ENCODE results near the gene ARHGAP33. TPM values are rescaled to one million over a fixed set of nuclear protein-coding genes. Genes with fewer than 3 reads are reported as not detected.

Gene ARHGAP33
- total RNA-seq, 1 experiment from 2014 or later, result 18.3 TPM

DNA sequence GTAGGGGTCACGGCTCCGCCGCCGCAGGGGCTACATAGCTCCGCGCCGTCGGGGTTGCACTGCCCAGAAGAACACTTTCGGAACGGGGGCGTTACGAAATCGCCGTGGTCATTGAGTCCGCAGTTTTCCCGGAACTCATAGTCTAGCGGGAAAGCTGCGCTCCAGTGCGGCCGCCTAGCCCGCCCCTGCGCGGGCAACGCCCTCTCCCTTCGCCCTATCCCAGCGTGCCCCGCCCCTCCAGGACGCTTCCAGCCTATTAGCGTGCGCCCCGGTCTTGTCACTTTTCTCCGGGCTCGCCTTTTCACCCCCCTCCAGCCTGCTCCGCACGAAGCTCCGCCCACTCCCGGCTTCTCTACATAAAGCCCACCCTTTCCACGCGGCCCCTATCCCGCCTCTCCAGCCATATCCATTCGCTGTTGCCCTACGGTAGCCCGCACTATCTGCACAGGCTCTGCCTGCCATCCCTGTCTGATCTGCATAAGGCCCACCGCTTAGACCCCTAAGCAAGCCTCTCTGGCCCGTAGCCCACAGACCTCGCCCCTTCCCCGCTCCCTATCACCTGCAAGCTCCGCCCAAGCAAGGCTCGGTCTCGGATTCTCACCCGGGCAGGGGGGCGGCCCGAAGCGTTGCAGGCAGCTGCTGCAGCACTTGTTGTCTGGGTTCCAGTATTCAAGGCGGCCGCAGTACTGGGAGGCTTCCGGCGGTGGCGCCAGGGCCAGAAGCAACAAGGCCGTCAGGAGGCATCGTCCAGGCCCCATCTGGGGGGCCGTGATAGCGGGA lies 34.8 kb upstream of the ARHGAP33 start:
- Mint-ChIP-seq H3K27me3 (ENCODE audit: insufficient read depth, unreplicated experiment) (no peaks in the 10 kb centered on the region), H3K4me1 (ENCODE audit: low read depth, unreplicated experiment) (peaks cover 11% of the 10 kb centered on the region), H3K27ac (ENCODE audit: unreplicated experiment) (peak overlapping the region; percentile 87), H3K4me3 (ENCODE audit: unreplicated experiment) (peak overlapping the region; percentile 97), H3K9me3 (ENCODE audit: unreplicated experiment) (no peaks in the 10 kb centered on the region), H3K36me3 (ENCODE audit: insufficient read depth, unreplicated experiment) (peaks cover 75% of the 10 kb centered on the region)
- TF ChIP-seq, protein P1, sequence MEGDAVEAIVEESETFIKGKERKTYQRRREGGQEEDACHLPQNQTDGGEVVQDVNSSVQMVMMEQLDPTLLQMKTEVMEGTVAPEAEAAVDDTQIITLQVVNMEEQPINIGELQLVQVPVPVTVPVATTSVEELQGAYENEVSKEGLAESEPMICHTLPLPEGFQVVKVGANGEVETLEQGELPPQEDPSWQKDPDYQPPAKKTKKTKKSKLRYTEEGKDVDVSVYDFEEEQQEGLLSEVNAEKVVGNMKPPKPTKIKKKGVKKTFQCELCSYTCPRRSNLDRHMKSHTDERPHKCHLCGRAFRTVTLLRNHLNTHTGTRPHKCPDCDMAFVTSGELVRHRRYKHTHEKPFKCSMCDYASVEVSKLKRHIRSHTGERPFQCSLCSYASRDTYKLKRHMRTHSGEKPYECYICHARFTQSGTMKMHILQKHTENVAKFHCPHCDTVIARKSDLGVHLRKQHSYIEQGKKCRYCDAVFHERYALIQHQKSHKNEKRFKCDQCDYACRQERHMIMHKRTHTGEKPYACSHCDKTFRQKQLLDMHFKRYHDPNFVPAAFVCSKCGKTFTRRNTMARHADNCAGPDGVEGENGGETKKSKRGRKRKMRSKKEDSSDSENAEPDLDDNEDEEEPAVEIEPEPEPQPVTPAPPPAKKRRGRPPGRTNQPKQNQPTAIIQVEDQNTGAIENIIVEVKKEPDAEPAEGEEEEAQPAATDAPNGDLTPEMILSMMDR (IDR thresholded peaks at IDR 0.05; ENCODE audit: insufficient read depth in 1 of 2, low read depth in 1 of 2, low read length in 1 of 2, severe bottlenecking in 1 of 2, unreplicated experiment in 1 of 2), result peak; percentile 22 to 45
- no peaks in the 10 kb centered on the region for H3K9me3 ChIP-seq
- intact Hi-C loops (cut with micrococcal nuclease; ENCODE audit: unreplicated experiment), result loop anchor here (1.0 to 2.0 kb wide), 2 partner anchors 23 to 48 kb away; no protein-coding TSS in a partner anchor
- ChIA-PET CTCF (interaction anchor here (0.5 to 1.2 kb wide), 14 partner anchors 8 to 477 kb away, joined by 3 to 13 read pairs (median 4); partner anchors contain the start of gene LIN37), POLR2A (interaction anchor here (0.6 to 1.2 kb wide), 9 partner anchors 8 to 191 kb away, joined by 3 to 7 read pairs (median 4); partner anchors contain the start of genes COX6B1 and LIN37)
- H3K36me3 ChIP-seq (ENCODE audit: control insufficient read depth, insufficient read depth, low read length), result peaks cover 8% of the 10 kb centered on the region; the same call in 1 of the 2 replicates
- no TSS peak for BruUV-seq (replicated peaks)
- peaks cover 8% of the 10 kb centered on the region; the same call in 1 of the 2 replicates for H3K4me1 ChIP-seq
- DNase-seq, result peak; percentile 99
- H3K27me3 ChIP-seq (replicated peaks; ENCODE audit: control insufficient read depth, insufficient read depth, low read length), result no peaks in the 10 kb centered on the region
- peak overlapping the region; percentile 58 for H3K4me3 ChIP-seq (ENCODE audit: low read depth, low read length)

DNA sequence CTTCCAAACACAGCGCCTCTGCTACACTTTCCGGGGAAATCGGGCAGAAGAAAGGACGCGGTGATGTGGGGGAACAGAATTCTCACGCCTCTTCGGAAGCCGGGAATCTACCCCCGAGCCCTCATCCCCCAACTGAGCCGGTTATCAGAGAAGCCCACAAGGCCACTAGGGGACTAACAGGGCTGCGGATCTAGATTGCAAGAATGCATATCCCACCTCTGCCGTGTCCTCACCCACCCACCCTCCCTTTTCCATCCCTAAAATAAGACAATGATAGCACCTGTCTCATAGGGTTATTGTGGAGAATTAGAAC lies 34.2 kb upstream of the ARHGAP33 start:
- Mint-ChIP-seq H3K4me1 (ENCODE audit: low read depth, unreplicated experiment) (peaks cover 11% of the 10 kb centered on the region), H3K36me3 (ENCODE audit: insufficient read depth, unreplicated experiment) (peaks cover 73% of the 10 kb centered on the region), H3K27ac (ENCODE audit: unreplicated experiment) (peak overlapping the region; percentile 87), H3K9me3 (ENCODE audit: unreplicated experiment) (no peaks in the 10 kb centered on the region), H3K27me3 (ENCODE audit: insufficient read depth, unreplicated experiment) (no peaks in the 10 kb centered on the region), H3K4me3 (ENCODE audit: unreplicated experiment) (peak overlapping the region; percentile 97)
- Histone ChIP-seq H3K4me1 (peaks cover 8% of the 10 kb centered on the region; the same call in 1 of the 2 replicates), H3K9me3 (no peaks in the 10 kb centered on the region), H3K4me3 (ENCODE audit: low read depth, low read length) (peak overlapping the region; percentile 58), H3K36me3 (ENCODE audit: control insufficient read depth, insufficient read depth, low read length) (peaks cover 8% of the 10 kb centered on the region; the same call in 1 of the 2 replicates), H3K27me3 (replicated peaks; ENCODE audit: control insufficient read depth, insufficient read depth, low read length) (no peaks in the 10 kb centered on the region)
- TF ChIP-seq, protein P1 (IDR thresholded peaks at IDR 0.05; ENCODE audit: insufficient read depth in 1 of 2, low read depth in 1 of 2, low read length in 1 of 2, severe bottlenecking in 1 of 2, unreplicated experiment in 1 of 2), result peak in 1 of 2 experiments; percentile 14
- intact Hi-C loops (cut with micrococcal nuclease; ENCODE audit: unreplicated experiment), result loop anchor here (2.0 kb wide), 1 partner anchor 48 kb away; no protein-coding TSS in a partner anchor
- no peak for DNase-seq
- CTCF ChIA-PET, result interaction anchor here (0.5 to 1.2 kb wide), 11 partner anchors 15 to 477 kb away, joined by 3 to 13 read pairs (median 5); no protein-coding TSS in a partner anchor
- POLR2A ChIA-PET, result interaction anchor here (0.6 to 1.2 kb wide), 7 partner anchors 11 to 190 kb away, joined by 3 to 7 read pairs (median 4); partner anchors contain the start of gene COX6B1
- BruUV-seq (replicated peaks), result no TSS peak

DNA sequence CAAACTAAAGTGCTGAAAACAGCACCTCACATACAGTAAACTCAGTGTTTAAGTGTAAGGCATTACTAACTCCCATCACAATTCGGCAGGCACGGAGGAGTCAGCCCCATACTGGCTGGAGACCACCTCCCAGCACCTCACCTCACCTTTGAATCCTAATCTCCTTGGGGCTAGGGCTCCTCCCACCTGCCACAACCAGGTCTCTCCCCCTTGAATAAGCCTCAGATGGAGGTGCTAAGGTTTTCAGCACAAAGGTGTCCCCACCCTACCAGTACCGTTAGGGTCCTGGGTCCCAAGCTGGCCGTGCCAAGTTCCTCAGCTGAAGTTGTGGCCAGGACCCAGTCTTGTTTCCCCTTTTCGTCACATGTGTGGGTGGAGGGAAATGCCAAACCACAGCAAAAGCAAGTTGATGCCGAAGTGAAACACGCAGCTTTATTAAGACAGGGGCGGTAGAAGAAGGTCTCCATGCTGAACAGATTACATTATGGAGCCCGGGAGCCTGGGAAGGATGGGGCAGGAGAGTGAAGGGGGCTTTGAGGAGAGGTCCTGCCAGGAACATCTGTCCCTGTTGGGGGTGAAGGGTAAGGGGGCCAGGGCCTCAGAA lies 33.1 kb upstream of the ARHGAP33 start, which contains the start of gene IGFLR1:
Gene IGFLR1, minus strand, starts transcription at position 332 of the 604 bp plus-strand sequence. CDS start 1,272 bp downstream, outside the sequence.
- Mint-ChIP-seq H3K36me3 (ENCODE audit: insufficient read depth, unreplicated experiment) (peaks cover 64% of the 10 kb centered on the region), H3K4me1 (ENCODE audit: low read depth, unreplicated experiment) (peaks cover 11% of the 10 kb centered on the region), H3K4me3 (ENCODE audit: unreplicated experiment) (peak within 1 kb of the TSS; percentile 97), H3K27me3 (ENCODE audit: insufficient read depth, unreplicated experiment) (no peaks in the 10 kb centered on the region), H3K27ac (ENCODE audit: unreplicated experiment) (peak within 1 kb of the TSS; percentile 87), H3K9me3 (ENCODE audit: unreplicated experiment) (no peaks in the 10 kb centered on the region)
- TF ChIP-seq, protein P1 (IDR thresholded peaks at IDR 0.05; ENCODE audit: insufficient read depth in 1 of 2, low read depth in 1 of 2, low read length in 1 of 2, severe bottlenecking in 1 of 2, unreplicated experiment in 1 of 2), result no peak
- intact Hi-C loops (cut with micrococcal nuclease; ENCODE audit: unreplicated experiment), result no loop called here
- no peak for DNase-seq
- Histone ChIP-seq H3K27me3 (replicated peaks; ENCODE audit: control insufficient read depth, insufficient read depth, low read length) (no peaks in the 10 kb centered on the region), H3K4me1 (peaks cover 8% of the 10 kb centered on the region; the same call in 1 of the 2 replicates), H3K9me3 (no peaks in the 10 kb centered on the region), H3K36me3 (ENCODE audit: control insufficient read depth, insufficient read depth, low read length) (peaks cover 6% of the 10 kb centered on the region; the same call in 1 of the 2 replicates), H3K4me3 (ENCODE audit: low read depth, low read length) (peak within 1 kb of the TSS; percentile 58)
- POLR2A ChIA-PET, result no interaction called here
- CTCF ChIA-PET, result no interaction called here
- BruUV-seq (replicated peaks), result no TSS peak

Measured in Caco-2 (cell line).